OCI-LY3 (cell line): ENCODE measurements around the gene LEFTY2.
"Not testable (repeated sequence)": the region's sequence is repeated elsewhere in the genome, so short reads cannot be mapped to it uniquely, and the experiment has no call there.

Experiments
- H2AFZ ChIP-seq: fragments of 200-600, 300-600 bp; shearing (Covaris generic); 2 replicates; pipeline ENCODE4 v1.6.0; 2014; ENCODE audit warnings: antibody characterized with exemption, low read depth, low read length
- H3K27ac ChIP-seq: fragments of 200-600, 300-600 bp; sonication (generic); 2 replicates; pipeline ENCODE4 v1.5.1; 2014; ENCODE audit warnings: mild to moderate bottlenecking, low read length, moderate library complexity, mixed read lengths
- H3K27me3 ChIP-seq: fragments of 200-600, 300-600 bp; sonication (generic); 2 replicates; pipeline ENCODE4 v1.6.1; 2014; ENCODE audit warnings: low read depth, low read length, mixed read lengths
- H3K36me3 ChIP-seq: fragments of 200-600, 300-600 bp; sonication (generic); replicated peaks from 2 replicates; pipeline ENCODE3; 2014; ENCODE audit warnings: low read depth, low read length, mixed read lengths
- H3K4me1 ChIP-seq: fragments of 300-600, 200-600 bp; sonication (generic); 2 replicates; pipeline ENCODE4 v1.6.1; 2014; ENCODE audit warnings: low read length, mixed read lengths
- H3K4me2 ChIP-seq: fragments of 200-600, 300-600 bp; sonication (generic); 2 replicates; pipeline ENCODE4 v1.6.1; 2014; ENCODE audit warnings: low read length, mixed read lengths
- H3K4me3 ChIP-seq: fragments of 300-600, 200-600 bp; sonication (generic); 2 replicates; pipeline ENCODE4 v1.5.1; 2014; ENCODE audit warnings: antibody characterized with exemption, mild to moderate bottlenecking, low read length, moderate library complexity
- H3K79me2 ChIP-seq: fragments of 300-600, 200-600 bp; shearing (Covaris generic); 2 replicates; pipeline ENCODE4 v1.6.1; 2014; ENCODE audit warnings: mild to moderate bottlenecking, low read length, mixed read lengths
- H3K9ac ChIP-seq: fragments of 300-600, 200-600 bp; shearing (Covaris generic); 2 replicates; pipeline ENCODE4 v1.6.0; 2014; ENCODE audit warnings: mild to moderate bottlenecking, low read length, moderate library complexity
- H3K9me3 ChIP-seq: fragments of 200-600, 300-600 bp; shearing (Covaris generic); 2 replicates; pipeline ENCODE4 v1.6.1; 2014; ENCODE audit warnings: low read length, mixed read lengths; ENCODE audit not compliant: insufficient read depth
- H4K20me1 ChIP-seq: fragments of 200-600, 300-600 bp; sonication (generic); 2 replicates; pipeline ENCODE4 v1.6.1; 2016; ENCODE audit warnings: low read length, mixed read lengths; ENCODE audit not compliant: insufficient read depth
- CTCF ChIP-seq: fragments of 200-600, 300-600 bp; sonication (generic); IDR thresholded peaks from 2 replicates; pipeline ENCODE4 v1.5.1; 2014; ENCODE audit warnings: antibody characterized with exemption, low read length, low read depth
- EZH2phosphoT487 ChIP-seq: fragments of 200-600 bp; shearing (Covaris generic); IDR thresholded peaks from 2 replicates; pipeline ENCODE4 v1.6.1; 2018; ENCODE audit warnings: antibody characterized with exemption, mixed run types, low read depth

Gene LEFTY2

DNA sequence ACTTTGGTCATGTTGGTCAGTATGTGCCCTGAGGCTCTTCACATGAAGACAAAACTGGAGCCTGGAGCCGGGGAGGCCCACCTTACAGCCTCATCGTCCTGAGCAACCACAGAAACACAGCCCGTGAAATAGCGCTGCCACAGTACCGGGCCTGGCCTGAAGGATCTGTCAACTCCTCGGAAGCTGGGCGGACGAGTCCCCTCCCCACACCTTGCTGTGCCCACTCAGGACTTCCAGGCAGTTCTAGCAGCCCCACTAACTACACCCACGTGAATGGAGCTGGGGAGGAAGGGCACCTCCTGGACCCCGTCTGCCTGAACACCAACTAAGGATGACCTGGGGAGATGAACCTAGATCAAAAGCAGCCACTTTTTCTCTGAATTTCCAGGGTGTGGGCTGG is 33.4 kb upstream of the LEFTY2 start:
- Histone ChIP-seq H3K27ac (no peak overlapping the region), H3K4me1 (no peaks in the 10 kb centered on the region), H3K4me2 (no peak overlapping the region), H3K27me3 (no peaks in the 10 kb centered on the region), H3K4me3 (no peak overlapping the region), H2AFZ (no peak overlapping the region), H3K9me3 (no peaks in the 10 kb centered on the region), H3K36me3 (peaks cover 2% of the 10 kb centered on the region), H3K79me2 (no peaks in the 10 kb centered on the region), H3K9ac (no peak overlapping the region), H4K20me1 (no peaks in the 10 kb centered on the region)
- TF ChIP-seq CTCF (no peak), EZH2phosphoT487 (no peak)

GRCh38 chr1:225973158-225973557 is 32.1 kb upstream of the LEFTY2 start:
- no peak overlapping the region for H3K4me3 ChIP-seq
- no peak overlapping the region for H2AFZ ChIP-seq
- H3K27me3 ChIP-seq, result no peaks in the 10 kb centered on the region
- no peak overlapping the region for H3K9ac ChIP-seq
- H3K4me1 ChIP-seq, result no peaks in the 10 kb centered on the region
- TF ChIP-seq CTCF (no peak), EZH2phosphoT487 (no peak)
- no peaks in the 10 kb centered on the region for H4K20me1 ChIP-seq
- H3K4me2 ChIP-seq, result no peak overlapping the region
- no peak overlapping the region for H3K27ac ChIP-seq
- no peaks in the 10 kb centered on the region for H3K79me2 ChIP-seq
- no peaks in the 10 kb centered on the region for H3K9me3 ChIP-seq
- H3K36me3 ChIP-seq, result no peaks in the 10 kb centered on the region

DNA sequence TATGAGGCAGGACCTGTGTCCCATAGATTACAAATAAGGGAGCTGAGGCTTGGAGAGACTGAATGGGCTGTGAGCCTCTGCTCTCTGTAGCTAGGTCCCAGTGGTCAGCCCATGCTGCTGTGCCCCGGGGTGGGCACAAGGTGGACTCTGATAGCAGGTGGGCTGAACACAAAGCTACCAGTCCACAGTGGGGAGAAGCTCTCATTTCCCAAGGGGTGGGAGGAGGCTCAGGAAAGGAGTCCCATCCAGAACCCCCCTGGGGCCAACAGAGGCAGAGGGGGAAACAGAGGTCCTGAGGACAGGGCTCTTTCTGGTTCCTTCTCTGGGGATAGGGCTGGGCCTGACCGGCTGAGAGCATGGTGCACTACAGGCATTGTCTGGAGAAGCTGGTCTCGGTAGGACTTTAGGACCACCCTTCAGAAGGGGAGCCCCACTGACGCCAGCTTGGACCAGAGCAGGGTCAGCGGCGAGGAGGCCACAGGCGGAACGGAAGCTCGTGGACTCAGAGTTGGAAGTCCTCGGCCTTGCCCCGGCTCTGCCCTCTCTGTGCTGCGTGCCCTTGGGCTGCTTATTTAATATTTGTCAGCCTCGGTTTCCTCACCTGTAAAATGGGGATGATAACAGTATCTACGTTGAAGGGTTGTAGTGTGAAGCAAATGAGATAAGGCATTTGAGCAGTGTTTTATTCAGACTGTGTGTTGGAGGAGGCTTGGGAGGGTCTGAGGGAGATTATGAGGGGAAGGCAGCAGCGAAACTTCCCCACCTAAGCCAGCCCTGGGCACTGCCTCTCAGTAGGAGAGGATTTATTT is 31.5 kb upstream of the LEFTY2 start:
- TF ChIP-seq EZH2phosphoT487 (no peak), CTCF (no peak)
- Histone ChIP-seq H3K27ac (no peak overlapping the region), H3K4me1 (no peaks in the 10 kb centered on the region), H3K36me3 (no peaks in the 10 kb centered on the region), H3K79me2 (no peaks in the 10 kb centered on the region), H2AFZ (no peak overlapping the region), H3K4me2 (no peak overlapping the region), H3K9me3 (no peaks in the 10 kb centered on the region), H3K9ac (no peak overlapping the region), H4K20me1 (no peaks in the 10 kb centered on the region), H3K4me3 (no peak overlapping the region), H3K27me3 (no peaks in the 10 kb centered on the region)

GRCh38 chr1:225970592-225971157 is 29.7 kb upstream of the LEFTY2 start:
- not testable (repeated sequence) for H3K4me2 ChIP-seq, H4K20me1 ChIP-seq, H3K27me3 ChIP-seq, H3K79me2 ChIP-seq, H2AFZ ChIP-seq, H3K9ac ChIP-seq, H3K4me3 ChIP-seq, H3K27ac ChIP-seq, H3K36me3 ChIP-seq, H3K4me1 ChIP-seq, H3K9me3 ChIP-seq

DNA sequence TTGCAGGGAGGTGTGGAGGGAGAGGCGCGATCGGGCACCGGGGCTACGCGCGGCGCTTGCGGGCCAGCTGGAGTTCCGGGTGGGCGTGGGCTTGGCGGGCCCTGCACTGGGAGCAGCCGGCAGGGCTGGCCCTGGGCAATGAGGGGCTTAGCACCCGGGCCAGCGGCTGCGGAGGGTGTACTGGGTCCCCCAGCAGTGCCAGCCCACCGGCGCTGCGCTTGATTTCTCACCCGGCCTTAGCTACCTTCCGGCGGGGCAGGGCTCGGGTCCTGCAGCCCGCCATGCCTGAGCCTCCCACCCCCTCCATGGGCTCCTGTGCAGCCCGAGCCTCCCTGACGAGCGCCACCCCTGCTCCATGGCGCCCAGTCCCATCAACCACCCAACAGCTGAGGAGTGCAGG is 28.7 kb upstream of the LEFTY2 start:
- not testable (repeated sequence) for H3K79me2 ChIP-seq, H3K4me3 ChIP-seq

More for the DNA sequence above, 28.7 kb upstream of the LEFTY2 start:
- H3K27me3 ChIP-seq, H3K36me3 ChIP-seq, H2AFZ ChIP-seq, H3K9ac ChIP-seq, H3K27ac ChIP-seq, H4K20me1 ChIP-seq, H3K9me3 ChIP-seq, H3K4me1 ChIP-seq, H3K4me2 ChIP-seq: not testable (repeated sequence)
